NK-92 (cell line): ENCODE data around the gene RBPJ.

Experiments used
- DNase-seq: peaks from one replicate; lab custom pipeline; 2025; ENCODE audit not compliant: unreplicated experiment; lab: John Stamatoyannopoulos, UW

RBPJ gene

DNA sequence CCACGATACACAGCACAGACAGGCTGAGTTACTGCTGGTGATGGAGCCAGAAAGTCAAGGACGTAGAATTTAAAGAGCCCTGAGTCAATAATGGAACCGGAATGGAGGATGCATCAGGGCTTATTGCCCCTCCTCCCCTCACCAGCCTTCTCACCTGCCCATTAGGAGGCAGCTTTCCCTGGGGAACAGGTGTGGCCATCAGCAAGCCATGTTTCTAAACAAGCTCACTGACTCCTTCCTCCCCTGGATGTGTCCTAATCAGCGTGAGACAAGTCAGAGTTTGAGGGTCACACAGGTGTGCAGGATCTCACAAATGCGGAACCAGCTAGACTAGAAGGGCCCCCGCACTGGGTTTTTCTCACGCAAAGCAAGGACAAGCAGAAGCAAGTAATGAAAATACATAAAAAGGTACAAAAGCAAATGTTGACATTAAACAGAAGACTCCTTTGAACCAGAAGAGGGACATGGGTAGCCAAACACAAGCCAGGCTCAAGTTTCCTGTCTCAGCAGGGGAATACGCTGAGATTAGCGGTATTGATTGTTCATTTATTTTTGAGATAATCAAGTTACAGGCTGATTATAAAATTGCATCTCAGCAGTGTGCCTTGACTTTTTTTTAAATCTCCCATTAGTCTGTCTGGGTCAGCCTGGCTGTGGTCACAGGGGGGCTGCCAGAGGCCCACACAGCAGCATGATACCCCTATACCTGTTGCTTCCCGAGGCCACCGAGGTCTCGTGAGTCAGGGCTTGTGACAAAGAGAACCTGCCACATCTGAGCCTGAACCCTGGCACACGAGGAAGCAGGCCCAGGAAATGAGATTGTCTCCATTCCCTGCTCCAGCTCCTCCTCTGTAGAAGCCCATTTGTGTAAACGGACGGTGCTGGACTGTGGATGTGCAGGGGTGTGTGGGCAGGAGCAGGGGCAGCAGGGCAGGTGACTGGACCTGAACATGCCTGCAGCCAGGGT, 132.0 kb downstream of the RBPJ start:
- DNase-seq: no peak

DNA sequence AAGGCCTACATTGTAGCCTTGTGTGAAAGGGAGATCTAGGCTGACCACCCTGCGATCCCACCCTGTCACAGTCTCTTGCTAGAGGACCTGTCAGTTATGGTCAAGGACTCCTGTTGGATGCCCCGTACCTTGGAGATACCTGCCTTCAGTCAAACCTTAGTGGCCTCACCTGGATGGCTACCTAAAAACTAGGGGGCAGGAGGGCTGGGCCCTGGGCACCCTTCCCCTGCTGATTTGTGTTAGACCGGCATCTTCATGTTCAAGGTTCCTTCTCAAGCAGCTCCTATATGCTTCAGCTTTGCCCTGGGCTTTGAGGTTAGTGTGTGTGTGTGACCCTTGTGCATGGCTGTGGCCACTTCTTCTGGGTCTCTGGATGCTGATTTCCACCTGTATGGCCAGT, 134.1 kb downstream of the RBPJ start:
- DNase-seq: no peak

DNA sequence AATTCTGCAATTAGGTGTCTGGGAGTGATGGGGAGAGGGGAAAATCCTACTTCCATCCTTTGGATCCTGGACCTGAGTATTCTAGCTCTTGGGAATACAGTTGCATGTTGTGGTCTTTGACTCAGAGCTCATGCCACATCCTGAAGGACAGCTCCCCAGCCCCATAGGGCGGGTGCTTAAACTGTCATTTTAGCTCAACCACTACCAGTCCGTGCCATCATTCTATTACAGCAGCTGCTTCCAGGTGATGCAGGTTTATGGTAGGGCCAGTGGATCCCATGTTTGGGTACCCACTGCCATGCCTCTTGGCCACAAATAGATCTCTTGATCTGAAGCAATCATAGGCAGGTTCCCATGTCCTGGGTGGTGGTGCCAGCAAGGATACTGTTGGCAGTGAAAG, 134.8 kb downstream of the RBPJ start:
- DNase-seq: no peak

- no peak for DNase-seq
Measured at GRCh38 chr4:26457412-26457811, 136.6 kb downstream of the RBPJ start.

DNA sequence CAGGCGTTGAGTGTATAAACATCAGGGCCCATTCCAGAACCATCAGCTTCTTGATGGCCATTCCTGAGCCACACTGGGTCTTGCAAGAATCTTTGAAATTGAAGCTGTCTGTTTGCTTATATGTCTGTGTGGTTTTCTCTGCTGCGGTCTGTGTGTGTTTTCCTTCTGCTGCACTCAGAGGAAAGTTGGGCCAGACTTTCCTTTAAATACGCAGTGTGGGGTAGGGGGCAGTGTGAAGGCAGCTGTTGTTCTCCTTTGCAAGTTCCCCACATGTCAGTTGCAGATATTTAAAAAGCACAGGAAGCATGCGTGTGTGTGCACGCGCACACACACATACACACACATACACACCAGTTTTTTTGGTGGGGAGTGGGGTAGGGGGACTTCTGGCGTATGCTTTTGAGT, 137.3 kb downstream of the RBPJ start:
- DNase-seq: no peak

- DNase-seq: no peak
Measured at GRCh38 chr4:26459054-26459755, 138.4 kb downstream of the RBPJ start.

- DNase-seq: no peak
Measured at GRCh38 chr4:26459756-26460530, 139.1 kb downstream of the RBPJ start.

- no peak for DNase-seq
Measured at GRCh38 chr4:26462874-26463273, 142.1 kb downstream of the RBPJ start.

GRCh38 chr4:26463386-26463785, 142.6 kb downstream of the RBPJ start:
- no peak for DNase-seq

GRCh38 chr4:26464420-26465095, 143.7 kb downstream of the RBPJ start:
- no peak for DNase-seq

- DNase-seq: no peak
Measured at GRCh38 chr4:26466578-26467270, 145.9 kb downstream of the RBPJ start.

DNA sequence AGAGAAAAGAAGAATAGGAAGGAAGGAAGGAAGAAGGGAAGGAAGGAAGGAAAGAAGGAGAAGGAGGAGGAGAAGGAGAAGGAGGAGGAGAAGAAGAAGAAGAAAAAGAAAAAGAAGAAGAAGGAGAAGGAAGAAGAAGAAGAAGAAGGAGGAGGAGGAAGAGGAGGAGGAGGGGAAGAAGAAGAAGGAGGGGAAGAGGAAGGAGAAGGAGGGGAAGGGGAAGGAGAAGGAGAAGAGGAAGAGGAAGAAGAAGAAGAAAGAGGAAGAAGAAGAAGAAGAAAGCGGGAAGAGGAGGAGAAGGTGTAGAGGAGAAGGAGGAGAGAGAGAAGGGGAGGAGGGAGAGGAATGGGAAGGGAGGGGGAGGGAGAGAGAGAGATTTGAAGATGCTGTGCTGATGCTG, 146.9 kb downstream of the RBPJ start:
- no peak for DNase-seq

GRCh38 chr4:26468283-26468949, 147.6 kb downstream of the RBPJ start:
- no peak for DNase-seq

DNA sequence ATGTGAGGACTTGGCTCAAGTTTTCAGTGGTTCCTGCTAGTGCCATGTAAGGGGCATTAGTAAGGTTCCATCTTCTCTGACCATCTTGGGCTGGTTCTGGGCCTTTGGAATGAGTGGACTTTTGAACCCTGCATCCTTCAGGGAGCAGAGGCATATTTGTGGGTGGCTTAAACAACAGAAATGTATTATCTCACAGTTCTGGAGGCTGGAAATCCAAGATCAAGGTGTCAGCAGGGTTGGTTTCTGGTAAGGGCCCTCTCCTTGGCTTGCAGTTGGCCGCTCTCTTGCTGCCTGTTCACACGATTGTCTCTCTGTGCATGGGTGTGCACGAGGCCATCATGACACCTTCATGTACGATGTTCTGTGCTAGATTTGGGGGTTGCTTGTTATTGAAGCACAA, 148.2 kb downstream of the RBPJ start:
- DNase-seq: no peak

DNA sequence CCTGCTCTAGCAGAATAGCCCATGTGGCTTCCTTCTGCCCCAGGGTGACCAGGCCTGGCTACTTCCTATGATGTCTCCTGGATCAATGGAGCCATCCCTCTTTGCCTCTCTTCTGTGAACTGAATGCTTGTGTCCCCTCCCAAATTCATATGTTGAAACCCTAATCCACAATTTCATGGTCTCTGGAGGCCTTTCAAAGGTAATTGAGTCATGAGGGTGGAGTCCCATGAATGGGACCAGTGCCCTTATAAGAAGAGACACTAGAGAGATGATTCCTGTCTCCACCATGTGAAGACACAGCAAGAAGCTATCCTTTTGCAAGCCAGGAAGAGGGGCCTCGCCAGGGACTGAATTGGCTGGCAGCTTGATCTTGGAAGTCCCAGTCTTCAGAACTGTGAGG, 151.1 kb downstream of the RBPJ start:
- DNase-seq: no peak

DNA sequence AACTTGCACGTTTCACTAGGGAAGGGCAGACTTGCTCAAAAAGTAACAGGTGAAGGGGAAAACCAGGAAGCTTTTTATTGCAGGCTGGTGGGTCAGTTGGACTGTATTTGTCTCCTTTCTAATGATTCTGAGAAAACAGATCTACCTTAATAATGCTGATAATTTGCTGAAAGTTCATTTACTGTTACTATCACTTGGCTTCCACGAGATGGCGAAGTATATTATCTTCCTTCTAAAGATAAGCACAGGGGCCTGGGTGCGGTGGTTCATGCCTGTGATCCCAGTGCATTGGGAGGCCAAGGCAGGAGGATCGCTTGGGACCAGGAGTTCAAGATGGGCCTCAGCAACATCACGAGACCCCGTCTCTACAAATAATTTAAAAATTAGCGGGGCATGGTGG, 153.1 kb downstream of the RBPJ start:
- DNase-seq: no peak

GRCh38 chr4:26474551-26474950, 153.7 kb downstream of the RBPJ start:
- DNase-seq: no peak

DNA sequence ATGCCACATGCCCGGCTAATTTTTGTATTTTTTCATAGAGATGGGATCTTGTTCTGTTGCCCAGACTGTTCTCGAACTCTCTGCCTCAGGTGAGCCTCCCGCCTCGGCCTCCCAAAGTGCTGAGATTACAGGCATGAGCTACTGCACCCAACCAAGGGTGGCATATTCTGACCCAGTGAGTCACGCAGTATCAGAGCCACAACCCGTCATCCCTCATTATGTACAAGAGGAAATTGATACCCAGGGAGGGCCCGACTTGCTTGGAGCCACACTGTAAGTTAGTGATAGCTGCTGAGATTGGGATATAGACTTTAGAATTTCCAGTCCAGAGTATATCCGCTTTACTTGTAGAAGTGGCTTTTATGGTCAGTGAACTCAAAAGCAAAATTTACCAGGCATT, 154.9 kb downstream of the RBPJ start:
- no peak for DNase-seq

GRCh38 chr4:26476545-26476944, 155.7 kb downstream of the RBPJ start:
- no peak for DNase-seq

DNA sequence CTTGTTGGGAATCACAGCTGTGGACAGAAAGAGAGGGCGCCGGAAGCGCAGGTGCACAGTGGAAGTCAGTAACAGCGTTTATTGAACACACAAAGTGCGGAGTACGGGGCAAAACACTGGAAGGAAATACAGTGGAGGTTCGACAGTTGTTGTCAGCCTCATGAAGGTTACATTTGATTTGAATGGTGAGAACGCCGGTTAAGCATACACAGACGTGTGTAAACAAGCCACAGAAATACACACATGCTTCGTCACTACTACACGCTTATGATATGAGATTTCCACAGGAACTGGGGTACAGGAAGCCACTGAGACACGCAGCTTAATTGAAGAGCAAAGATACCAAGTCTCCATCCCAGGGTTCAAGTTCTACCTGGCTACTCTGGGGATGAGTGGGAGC, 157.5 kb downstream of the RBPJ start:
- no peak for DNase-seq
